Left colon (tissue), 2 donors: ENCODE measurements around the gene SMOC1. TPM values are rescaled to one million over a fixed set of nuclear protein-coding genes. Genes with fewer than 3 reads are reported as not detected.

Experiments used
- ATAC-seq: fragments of 200-7000 bp; cut with Tn5 transposase; one replicate; pipeline ENCODE4 v1.9.1; 2020; ENCODE audit warnings: mild to moderate bottlenecking, moderate library complexity
- DNase-seq, 2 donors: peaks; one replicate each; pipeline ENCODE4 v3.0.0-alpha.2; 2020
- intact Hi-C, 2 donors: fragments of 100-400 bp; cut with DNase I in 1 of 2; cut with micrococcal nuclease in 1 of 2; formaldehyde crosslinking; loops; one replicate each; pipeline versions ENCODE4 v1.11.2 to v1.14.0; 2022; cut with DNase I, micrococcal nuclease
- long read RNA-seq: library from polyadenylated mRNA; unstranded; transcript quantifications from one replicate; pipeline ENCODE4 v2.0.0, GENCODE V29; 2021
- total RNA-seq, 2 donors: library from RNA; stranded (reverse); fragmentation: NEBNext Ultra II Directional; extraction: Animal tissue kit (Norgen Biotek cat#: 25700); gene quantifications; one replicate each; pipeline ENCODE4 v1.2.1, GENCODE V29; 2021
- donor health status: DM: no; HTN: no; CAD: no.
- donor health status: DM: yes; HTN: yes; CAD: no.

SMOC1 gene
- total RNA-seq = under 1 TPM; 0.55 to 0.89 TPM
- long read RNA-seq = 0 reads

DNA sequence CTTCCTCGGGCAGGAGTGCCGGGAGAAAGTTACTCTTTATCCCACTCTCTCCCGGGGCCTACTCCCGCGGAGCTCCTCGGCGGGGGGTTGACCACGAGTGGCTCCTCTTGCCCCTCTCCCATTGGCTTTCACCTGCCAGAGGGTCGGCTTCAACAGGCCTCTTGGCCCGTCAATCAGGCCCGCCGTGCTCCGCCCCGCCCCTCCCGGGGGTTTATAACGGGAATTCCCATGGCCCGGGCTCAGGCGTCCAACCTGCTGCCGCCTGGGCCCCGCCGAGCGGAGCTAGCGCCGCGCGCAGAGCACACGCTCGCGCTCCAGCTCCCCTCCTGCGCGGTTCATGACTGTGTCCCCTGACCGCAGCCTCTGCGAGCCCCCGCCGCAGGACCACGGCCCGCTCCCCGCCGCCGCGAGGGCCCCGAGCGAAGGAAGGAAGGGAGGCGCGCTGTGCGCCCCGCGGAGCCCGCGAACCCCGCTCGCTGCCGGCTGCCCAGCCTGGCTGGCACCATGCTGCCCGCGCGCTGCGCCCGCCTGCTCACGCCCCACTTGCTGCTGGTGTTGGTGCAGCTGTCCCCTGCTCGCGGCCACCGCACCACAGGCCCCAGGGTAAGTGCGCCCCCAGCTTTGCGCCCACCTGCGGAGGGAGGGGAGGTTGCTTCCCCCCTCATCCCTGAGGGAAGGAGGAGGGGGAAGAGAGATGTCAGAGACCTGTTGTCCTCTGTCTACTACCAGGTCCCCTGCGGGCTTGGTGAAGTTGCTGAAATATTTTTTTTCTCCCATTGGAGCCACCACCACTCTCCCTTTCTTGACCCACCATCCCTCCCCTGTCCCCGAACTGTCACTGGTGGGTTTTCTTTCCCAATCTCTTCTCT is at the start of gene SMOC1:
Gene SMOC1, plus strand, starts transcription at position 242 of the 869 bp plus-strand sequence. Its CDS starts 263 bp downstream, at position 505.
- intact Hi-C loops = no loop called here
- ATAC-seq (peak; percentile 48), DNase-seq (peak; percentile 29 to 39)

DNA sequence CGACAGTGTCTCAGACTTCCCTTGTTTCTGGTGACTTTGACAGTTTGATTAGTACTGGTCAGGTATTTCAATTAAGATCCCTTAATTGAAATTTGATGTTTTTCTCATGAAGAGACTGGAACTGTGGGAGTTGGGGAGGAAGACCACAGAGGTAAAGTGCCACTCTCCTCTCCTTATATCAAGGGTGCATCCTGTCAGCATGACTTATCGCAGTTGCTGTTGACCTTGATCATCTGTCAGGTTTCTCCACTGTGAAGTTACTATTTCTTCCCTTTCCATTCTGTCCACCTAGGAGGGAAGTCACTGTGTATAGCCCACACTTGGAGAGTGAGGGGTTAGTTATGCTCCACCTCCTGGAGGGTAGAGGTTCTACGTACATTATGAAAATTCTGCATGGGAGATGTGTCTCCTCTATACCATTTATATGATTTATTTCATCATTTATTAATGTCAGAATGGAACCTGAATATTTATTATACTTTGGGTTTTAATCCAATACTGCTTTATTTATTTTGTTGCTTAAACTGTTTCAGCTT is 40.3 kb upstream of the SMOC1 start:
- no peak for ATAC-seq
- intact Hi-C loops = no loop called here
- DNase-seq = no peak

- ATAC-seq (no peak), DNase-seq (no peak)
- intact Hi-C loops = no loop called here
Measured at GRCh38 chr14:69839661-69840060, 39.6 kb upstream of the SMOC1 start.

GRCh38 chr14:69841656-69842055 is 37.6 kb upstream of the SMOC1 start:
- intact Hi-C loops = no loop called here
- no peak for ATAC-seq
- no peak for DNase-seq

DNA sequence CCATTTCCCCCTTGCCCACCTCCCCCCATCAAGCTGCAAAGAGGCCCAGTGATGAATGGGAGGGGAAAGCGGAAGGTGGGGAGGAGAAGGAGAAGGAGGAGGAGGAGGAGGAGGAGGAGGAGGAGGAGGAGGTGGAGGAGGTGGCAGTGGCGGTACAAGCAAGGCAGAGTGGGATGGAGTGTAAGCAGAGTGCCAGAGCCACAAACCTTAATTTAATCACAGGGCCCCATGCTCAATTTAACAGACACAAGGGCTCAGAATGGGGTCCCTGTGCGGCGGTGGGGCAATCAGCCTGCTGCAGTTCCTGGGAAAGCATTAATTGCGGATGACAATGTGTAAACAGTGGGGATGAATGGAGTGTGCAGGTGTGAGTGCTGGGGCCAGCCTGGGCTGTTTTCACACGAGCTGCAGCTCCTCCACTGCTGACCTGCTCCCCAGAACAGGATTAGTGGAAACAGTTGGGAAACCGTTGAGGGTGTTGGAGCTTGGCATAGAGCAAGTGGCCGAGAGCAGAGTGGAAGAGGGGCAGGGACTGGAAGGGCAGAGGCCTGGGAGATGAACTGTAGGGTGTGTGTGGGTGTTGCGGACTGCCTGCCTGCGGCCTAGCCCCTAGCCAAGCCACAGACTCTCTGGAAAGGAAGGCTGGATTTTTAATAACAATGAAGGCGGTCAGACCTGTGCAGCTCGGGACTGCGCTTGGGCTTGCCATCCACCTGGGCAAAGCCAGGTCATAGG is 36.4 kb upstream of the SMOC1 start:
- ATAC-seq (no peak), DNase-seq (no peak)
- intact Hi-C loops = no loop called here

- intact Hi-C loops = no loop called here
- no peak for ATAC-seq
Measured at GRCh38 chr14:69844171-69844570, 35.0 kb upstream of the SMOC1 start.

GRCh38 chr14:69845050-69845581 is 34.1 kb upstream of the SMOC1 start:
- ATAC-seq = no peak
- DNase-seq = no peak
- intact Hi-C loops = no loop called here

More at GRCh38 chr14:69844171-69844570, 35.0 kb upstream of the SMOC1 start:
- no peak for DNase-seq

DNA sequence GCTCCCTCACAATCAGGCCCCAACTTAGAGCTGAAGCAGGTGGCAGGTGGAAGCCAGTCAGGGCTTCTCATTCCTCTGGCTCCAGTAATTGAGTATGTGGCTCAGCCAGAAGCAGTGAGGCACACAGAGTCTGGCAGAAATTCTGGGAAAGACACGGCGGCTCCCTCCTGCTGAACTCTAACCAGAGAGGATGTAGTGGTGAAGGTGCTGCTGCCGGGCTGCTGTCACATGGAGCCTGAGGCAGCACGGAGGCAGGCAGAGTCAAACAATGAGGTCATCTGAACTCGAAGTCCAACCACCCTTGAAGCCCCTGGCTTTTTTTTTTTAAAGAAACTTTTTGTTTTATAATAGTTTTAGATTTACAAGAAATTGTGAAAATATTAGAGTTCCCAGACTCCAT is 33.4 kb upstream of the SMOC1 start:
- intact Hi-C loops = no loop called here
- no peak for DNase-seq
- no peak for ATAC-seq

DNA sequence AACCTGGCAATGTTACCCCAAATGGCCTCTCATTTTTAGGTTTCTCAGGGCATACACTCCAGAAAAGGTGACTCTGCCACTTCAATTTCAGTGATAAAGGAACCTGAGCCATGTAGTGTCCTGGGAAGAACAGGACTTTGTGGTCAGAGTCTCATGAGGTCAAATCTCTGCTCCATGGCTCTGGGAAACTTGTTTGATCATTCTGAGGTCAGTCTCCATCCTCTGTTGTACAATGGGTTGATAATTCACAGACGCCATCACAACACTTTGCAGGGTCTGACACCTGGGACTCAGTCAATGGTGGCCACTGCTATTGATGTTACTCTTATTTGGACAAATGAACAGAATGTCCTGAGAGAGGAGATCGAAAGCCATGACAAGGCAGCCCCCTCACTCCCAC is 31.1 kb upstream of the SMOC1 start:
- intact Hi-C loops = no loop called here
- ATAC-seq = no peak

DNA sequence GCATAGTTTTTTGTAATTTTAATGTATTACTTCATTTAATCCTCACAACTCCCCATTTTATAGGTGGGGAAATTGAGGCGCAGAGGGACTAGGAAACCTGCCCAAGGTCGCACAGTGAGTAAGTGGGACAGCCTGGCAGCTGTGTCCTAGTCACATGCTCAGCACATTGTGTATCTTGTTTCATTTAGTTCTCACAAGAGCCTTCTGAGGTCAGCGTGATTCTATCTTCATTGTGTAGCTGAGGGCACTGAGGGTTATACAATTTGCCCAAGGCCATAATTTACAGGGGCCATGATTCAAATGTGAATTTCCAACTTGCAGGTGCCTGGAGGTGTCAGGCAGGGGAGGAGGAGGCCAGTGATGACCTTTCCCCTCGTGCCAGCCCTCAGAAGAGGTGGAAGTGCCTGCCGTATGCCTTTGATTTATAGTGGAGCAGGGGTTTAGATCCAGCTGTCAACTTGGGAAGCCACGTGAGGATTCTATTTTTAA is 30.3 kb upstream of the SMOC1 start:
- ATAC-seq (no peak), DNase-seq (no peak)
- intact Hi-C loops = no loop called here

More for the DNA sequence above, 31.1 kb upstream of the SMOC1 start:
- DNase-seq = no peak

DNA sequence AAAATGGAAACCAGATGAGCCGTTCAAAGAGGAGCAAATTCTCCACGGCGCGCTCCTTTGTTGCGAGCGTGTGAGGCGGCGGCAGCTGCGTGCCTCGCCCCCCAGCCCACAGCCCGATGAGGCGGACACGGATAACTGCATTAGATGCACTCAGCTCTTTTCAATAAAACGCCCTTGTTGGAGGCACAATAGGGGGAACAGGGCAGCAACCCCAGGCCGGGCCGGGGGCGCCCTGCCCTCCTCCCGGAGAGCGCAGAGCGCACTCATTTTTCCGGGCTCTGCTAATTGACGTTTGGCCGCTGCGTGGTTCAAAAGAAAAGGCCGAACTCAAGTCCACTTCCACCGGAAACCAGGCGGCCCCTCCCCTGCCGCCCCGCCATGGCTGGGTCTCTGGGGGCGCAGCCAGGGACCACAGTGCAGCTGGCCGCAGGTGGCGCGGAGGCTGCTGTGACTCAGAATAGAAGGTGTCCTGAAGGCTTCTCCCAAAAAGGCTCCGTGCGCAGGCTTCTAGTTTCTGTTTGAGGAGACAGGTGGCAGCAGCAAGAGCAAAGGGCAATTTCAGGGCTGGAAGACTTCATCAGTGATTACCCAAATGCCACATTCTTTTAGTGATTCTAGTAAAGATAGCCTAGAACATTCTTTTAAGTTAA is 29.0 kb upstream of the SMOC1 start:
- ATAC-seq = no peak
- intact Hi-C loops = no loop called here

DNA sequence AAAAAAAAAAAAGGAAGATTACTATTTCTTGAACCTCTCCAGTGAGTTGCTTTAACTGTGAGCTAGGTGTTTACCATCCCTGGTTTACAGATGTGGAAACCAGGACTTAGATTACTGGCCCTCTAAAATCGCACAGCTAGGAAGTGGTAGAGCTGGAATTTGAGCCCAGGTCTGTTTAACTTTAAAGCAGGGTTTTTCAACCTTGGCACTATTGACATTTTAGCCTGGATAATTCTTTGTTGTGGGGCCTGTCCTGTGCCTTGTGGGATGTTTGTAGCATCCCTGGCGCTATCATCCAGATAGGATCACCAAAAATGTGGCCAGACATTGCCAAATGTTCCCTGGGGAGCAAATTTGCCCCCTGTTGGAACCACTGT is 28.5 kb upstream of the SMOC1 start:
- intact Hi-C loops = no loop called here
- ATAC-seq (no peak), DNase-seq (no peak)

More for the DNA sequence above, 29.0 kb upstream of the SMOC1 start:
- DNase-seq = peak in 1 of 2 donors; percentile 9

- no peak for ATAC-seq
- no peak for DNase-seq
- intact Hi-C loops = no loop called here
Measured at GRCh38 chr14:69852531-69853321, 26.5 kb upstream of the SMOC1 start.

DNA sequence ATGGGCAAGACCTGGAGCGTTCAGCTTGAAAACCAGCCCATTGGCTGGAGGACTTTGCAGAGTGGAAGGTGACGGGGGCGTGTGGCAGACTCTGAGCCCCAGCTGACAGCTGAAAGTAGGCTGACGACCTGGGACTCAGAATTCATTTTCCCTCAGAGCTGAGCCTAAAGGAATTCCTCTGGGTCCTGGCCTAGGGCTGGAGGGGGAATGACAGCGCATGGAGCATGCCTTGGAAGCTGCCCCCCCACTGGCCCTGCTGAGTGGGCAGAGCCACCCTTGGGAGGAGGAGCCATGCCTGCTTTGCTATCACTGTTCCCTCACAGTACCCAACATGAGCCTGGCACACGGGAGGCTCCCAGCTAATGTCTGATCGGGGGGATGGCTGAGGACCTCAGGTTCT is 25.4 kb upstream of the SMOC1 start:
- ATAC-seq (no peak), DNase-seq (no peak)
- intact Hi-C loops = no loop called here

DNA sequence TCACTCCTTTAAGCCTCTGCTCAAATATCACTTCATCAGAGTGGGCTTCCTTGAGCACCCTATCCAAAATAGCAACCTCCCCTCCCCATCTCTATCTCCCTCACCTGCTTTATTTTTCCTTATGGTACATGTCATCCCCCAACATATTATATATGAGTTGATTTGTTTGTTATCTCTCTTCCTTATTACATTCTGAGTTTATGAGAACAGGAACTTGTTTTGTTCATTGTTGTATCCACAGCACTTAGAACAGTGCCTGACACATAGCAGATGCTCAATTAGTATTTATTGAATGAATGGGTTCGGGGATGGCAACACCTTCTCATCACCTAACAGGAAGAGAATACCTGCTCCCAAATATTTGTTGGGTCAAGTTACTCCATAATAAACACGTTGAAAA is 24.6 kb upstream of the SMOC1 start:
- intact Hi-C loops = no loop called here
- peak; percentile 71 for ATAC-seq
- no peak for DNase-seq

DNA sequence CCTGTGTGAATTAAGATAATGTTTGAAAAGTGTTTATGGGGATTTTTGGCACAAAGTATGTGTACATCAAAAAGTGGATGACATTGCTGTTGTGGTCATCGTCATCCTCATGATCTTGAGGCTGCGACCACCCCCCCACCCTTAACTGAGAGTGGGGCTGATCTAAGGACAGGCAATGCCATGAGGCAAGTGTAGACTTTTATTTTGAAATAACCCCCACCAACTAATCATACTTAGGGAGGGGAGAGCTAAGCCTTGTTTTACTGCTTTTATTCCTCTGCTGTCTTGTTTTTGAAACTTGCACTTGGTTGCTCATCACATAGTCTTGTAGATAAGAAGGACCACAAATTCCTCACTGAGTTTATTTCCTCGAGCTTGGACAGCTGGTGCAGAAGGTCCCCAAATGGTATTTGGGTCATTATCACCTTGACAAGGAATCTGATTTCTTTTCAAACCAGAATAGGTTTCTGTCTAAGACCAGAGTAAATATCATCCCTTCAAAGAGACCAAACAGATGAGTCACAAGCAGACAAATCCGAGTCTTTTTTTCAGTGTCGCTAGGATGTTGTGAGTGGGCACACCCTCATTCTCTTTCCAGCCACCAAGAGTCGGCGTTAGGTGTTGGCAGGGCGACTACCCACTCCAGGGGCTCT is 23.9 kb upstream of the SMOC1 start:
- intact Hi-C loops = no loop called here
- ATAC-seq (no peak), DNase-seq (no peak)

- intact Hi-C loops = no loop called here
- ATAC-seq (no peak), DNase-seq (no peak)
Measured at GRCh38 chr14:69858801-69859200, 20.4 kb upstream of the SMOC1 start.

DNA sequence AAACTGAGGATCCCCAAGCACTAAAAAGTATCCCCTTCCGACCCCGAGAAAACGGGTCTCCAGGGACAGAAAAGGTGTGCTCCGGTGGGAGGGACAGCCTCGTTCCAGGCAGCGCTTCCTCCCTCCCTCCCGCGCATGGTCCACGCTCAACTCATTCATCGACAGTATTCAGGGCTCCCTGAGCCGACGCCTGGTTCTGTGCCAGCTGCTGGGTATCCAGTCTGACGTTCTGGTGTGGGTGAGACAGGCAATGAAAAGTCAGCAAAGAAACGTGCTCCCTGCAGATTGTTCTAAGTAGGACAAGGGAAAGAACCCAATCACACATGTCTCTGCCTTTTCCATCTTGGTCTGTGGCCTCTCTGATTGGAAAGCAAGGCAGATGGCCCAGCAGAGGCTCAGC is 19.6 kb upstream of the SMOC1 start:
- no peak for ATAC-seq
- intact Hi-C loops = no loop called here
- no peak for DNase-seq
